ENCODE measurements around the gene CMSS1.

The CMSS1 gene

GRCh38 chr3:100157685-100158084, 340.0 kb downstream of the CMSS1 start:
- DNase-seq = no peak

- DNase-seq = no peak
These were observed 341.3 kb downstream of the CMSS1 start for GRCh38 chr3:100158918-100159330.

GRCh38 chr3:100159331-100160153, 341.9 kb downstream of the CMSS1 start:
- no peak for DNase-seq

- peak; percentile 17 for DNase-seq
These were observed 342.9 kb downstream of the CMSS1 start for GRCh38 chr3:100160521-100160920.

GRCh38 chr3:100163787-100164186, 346.1 kb downstream of the CMSS1 start:
- no peak for DNase-seq

GRCh38 chr3:100164743-100165142, 347.1 kb downstream of the CMSS1 start:
- DNase-seq = no peak

GRCh38 chr3:100165926-100166550, 348.4 kb downstream of the CMSS1 start:
- DNase-seq = no peak

GRCh38 chr3:100169201-100169920, 351.7 kb downstream of the CMSS1 start:
- DNase-seq = peak; percentile 80

- no peak for DNase-seq
These were observed 352.8 kb downstream of the CMSS1 start for GRCh38 chr3:100170486-100170885.

GRCh38 chr3:100171211-100171914, 353.7 kb downstream of the CMSS1 start:
- DNase-seq = no peak

- no peak for DNase-seq
These were observed 356.3 kb downstream of the CMSS1 start for GRCh38 chr3:100173961-100174360.

- DNase-seq = no peak
These were observed 358.1 kb downstream of the CMSS1 start for GRCh38 chr3:100175637-100176280.

GRCh38 chr3:100179692-100180349, 362.2 kb downstream of the CMSS1 start:
- DNase-seq = no peak

- no peak for DNase-seq
These were observed 366.0 kb downstream of the CMSS1 start for GRCh38 chr3:100183608-100184125.

- no peak for DNase-seq
These were observed 367.4 kb downstream of the CMSS1 start for GRCh38 chr3:100184948-100185570.

GRCh38 chr3:100185847-100186246, 368.2 kb downstream of the CMSS1 start:
- no peak for DNase-seq

GRCh38 chr3:100189444-100189964, 371.8 kb downstream of the CMSS1 start:
- DNase-seq = no peak

GRCh38 chr3:100195375-100195774, 377.7 kb downstream of the CMSS1 start:
- DNase-seq = no peak

- DNase-seq = no peak
These were observed 380.2 kb downstream of the CMSS1 start for GRCh38 chr3:100197876-100198275.

GRCh38 chr3:100198579-100199269, 381.1 kb downstream of the CMSS1 start:
- no peak for DNase-seq

All from OCI-M1 (cell line).